Memory B cell (primary cell): Measurements from ENCODE around the gene RAPGEF5.
"Not testable (repeated sequence)": the region's sequence is repeated elsewhere in the genome, so short reads cannot be mapped to it uniquely, and the experiment has no call there.

Source experiments
- ATAC-seq: fragments of 150-1000 bp; cut with Tn5 transposase; 2 replicates; pipeline ENCODE4 v1.10.0; 2021; ENCODE audit warnings: low read depth, mild to moderate bottlenecking, moderate library complexity
- DNase-seq, 2 donors: peaks; one replicate each; pipeline ENCODE4 v3.0.0; 2022; ENCODE audit warnings: low spot score in 2 of 2
- H3K27ac Mint-ChIP-seq: one replicate; pipeline ENCODE4 v1.8.0; 2022; ENCODE audit warnings: mild to moderate bottlenecking, moderate library complexity, mixed read lengths
- H3K27me3 Mint-ChIP-seq: one replicate; pipeline ENCODE4 v1.8.0; 2022; ENCODE audit warnings: mixed read lengths
- H3K36me3 Mint-ChIP-seq: one replicate; pipeline ENCODE4 v1.8.0; 2022; ENCODE audit warnings: mild to moderate bottlenecking, mixed read lengths
- H3K4me1 Mint-ChIP-seq: one replicate; pipeline ENCODE4 v1.8.0; 2022; ENCODE audit warnings: mixed read lengths
- H3K4me3 Mint-ChIP-seq: one replicate; pipeline ENCODE4 v1.8.0; 2022; ENCODE audit warnings: mild to moderate bottlenecking, moderate library complexity, mixed read lengths
- H3K9me3 Mint-ChIP-seq: one replicate; pipeline ENCODE4 v1.8.0; 2022; ENCODE audit warnings: mixed read lengths

RAPGEF5 gene

DNA sequence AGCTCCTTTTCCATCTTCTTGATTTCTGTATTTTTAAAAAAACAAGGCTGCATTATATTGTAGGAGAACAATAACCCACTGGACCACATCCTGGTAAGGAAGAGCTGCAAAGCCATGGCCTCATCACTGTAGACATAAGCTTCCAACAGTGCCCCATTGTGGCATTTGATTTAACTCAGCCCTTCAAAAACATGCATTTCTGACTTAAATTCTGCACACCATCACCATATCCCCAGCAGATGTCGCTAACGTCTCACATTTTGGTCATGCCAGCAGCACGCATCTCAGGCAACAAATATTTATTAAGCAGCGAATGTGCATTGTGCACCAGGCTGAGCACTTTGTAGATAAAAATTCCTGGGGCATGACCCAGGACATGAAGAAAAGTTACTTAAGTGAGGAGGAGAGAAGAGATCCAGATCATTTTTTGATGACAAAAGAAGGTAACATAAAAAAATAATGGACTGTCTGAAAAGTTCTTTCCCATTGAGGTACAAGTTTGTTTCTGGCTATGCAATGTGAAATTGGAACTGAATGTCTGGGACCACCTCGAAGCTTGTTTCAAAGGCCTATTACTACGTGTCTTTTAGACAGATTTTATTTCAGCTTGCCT lies 246.6 kb downstream of the RAPGEF5 start:
- Mint-ChIP-seq H3K4me3 (no peak overlapping the region), H3K27me3 (peaks cover 6% of the 10 kb centered on the region), H3K9me3 (no peaks in the 10 kb centered on the region), H3K27ac (no peak overlapping the region), H3K36me3 (no peaks in the 10 kb centered on the region), H3K4me1 (no peaks in the 10 kb centered on the region)
- DNase-seq (peak; percentile 68 to 71), ATAC-seq (peak; percentile 84)

DNA sequence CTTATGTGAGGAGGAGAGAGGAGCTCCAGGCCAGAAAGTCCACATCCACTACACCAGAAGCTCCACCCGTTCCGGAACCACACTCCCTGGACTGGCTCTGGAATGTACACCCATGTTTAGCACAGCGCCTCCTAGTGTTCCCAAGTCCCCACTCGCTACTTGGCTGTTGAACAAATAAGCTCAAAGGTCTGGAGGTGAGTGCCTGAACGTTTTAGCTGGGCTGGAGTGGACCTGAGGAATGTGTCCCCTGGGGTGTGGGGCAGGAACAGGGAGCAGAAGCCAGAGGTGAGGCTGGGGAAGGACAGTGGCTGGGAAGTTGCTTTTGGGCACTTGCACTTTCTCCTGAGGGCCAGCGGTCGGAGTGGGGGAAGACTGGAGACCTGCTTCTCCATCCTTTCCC lies 247.2 kb downstream of the RAPGEF5 start:
- H3K27me3 Mint-ChIP-seq = peaks cover 6% of the 10 kb centered on the region
- DNase-seq (peak in 1 of 2 donors; percentile 22), ATAC-seq (no peak)
- no peak overlapping the region for H3K4me3 Mint-ChIP-seq
- H3K36me3 Mint-ChIP-seq = no peaks in the 10 kb centered on the region
- H3K27ac Mint-ChIP-seq = no peak overlapping the region
- H3K4me1 Mint-ChIP-seq = no peaks in the 10 kb centered on the region
- H3K9me3 Mint-ChIP-seq = no peaks in the 10 kb centered on the region

GRCh38 chr7:22108151-22108845 lies 248.7 kb downstream of the RAPGEF5 start:
- no peaks in the 10 kb centered on the region for H3K9me3 Mint-ChIP-seq
- no peak overlapping the region for H3K4me3 Mint-ChIP-seq
- DNase-seq (no peak), ATAC-seq (no peak)
- H3K27ac Mint-ChIP-seq = no peak overlapping the region
- peaks cover 3% of the 10 kb centered on the region for H3K4me1 Mint-ChIP-seq
- H3K27me3 Mint-ChIP-seq = peaks cover 6% of the 10 kb centered on the region
- H3K36me3 Mint-ChIP-seq = no peaks in the 10 kb centered on the region

DNA sequence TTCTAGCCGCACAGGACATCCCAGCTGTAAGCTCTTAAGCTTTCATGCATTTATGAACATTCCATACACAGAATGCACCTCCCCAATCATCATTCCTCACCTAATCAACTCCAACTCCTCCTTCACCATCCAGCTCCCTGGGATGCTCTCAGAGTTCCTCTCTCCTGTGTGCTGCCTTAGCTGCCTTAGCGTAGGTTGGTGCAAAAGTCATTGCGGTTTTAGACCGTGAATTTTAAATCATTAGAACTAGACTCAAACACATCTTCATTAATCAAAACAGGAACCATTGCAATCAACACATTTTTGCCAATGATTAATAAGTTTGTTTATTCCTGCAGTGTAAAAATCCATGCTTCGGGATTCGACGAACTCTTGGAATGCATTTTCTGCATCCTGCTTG lies 251.4 kb downstream of the RAPGEF5 start:
- Mint-ChIP-seq H3K4me1 (peaks cover 3% of the 10 kb centered on the region), H3K36me3 (no peaks in the 10 kb centered on the region), H3K27ac (no peak overlapping the region), H3K9me3 (no peaks in the 10 kb centered on the region), H3K4me3 (no peak overlapping the region), H3K27me3 (peaks cover 15% of the 10 kb centered on the region)
- ATAC-seq (no peak), DNase-seq (no peak)

- H3K4me3 Mint-ChIP-seq = no peak overlapping the region
- no peaks in the 10 kb centered on the region for H3K36me3 Mint-ChIP-seq
- DNase-seq = no peak
- H3K9me3 Mint-ChIP-seq = no peaks in the 10 kb centered on the region
- no peaks in the 10 kb centered on the region for H3K4me1 Mint-ChIP-seq
- H3K27me3 Mint-ChIP-seq = peaks cover 12% of the 10 kb centered on the region
- no peak overlapping the region for H3K27ac Mint-ChIP-seq
- ATAC-seq = peak; percentile 34
Measured at GRCh38 chr7:22094413-22095342, 262.3 kb downstream of the RAPGEF5 start.

DNA sequence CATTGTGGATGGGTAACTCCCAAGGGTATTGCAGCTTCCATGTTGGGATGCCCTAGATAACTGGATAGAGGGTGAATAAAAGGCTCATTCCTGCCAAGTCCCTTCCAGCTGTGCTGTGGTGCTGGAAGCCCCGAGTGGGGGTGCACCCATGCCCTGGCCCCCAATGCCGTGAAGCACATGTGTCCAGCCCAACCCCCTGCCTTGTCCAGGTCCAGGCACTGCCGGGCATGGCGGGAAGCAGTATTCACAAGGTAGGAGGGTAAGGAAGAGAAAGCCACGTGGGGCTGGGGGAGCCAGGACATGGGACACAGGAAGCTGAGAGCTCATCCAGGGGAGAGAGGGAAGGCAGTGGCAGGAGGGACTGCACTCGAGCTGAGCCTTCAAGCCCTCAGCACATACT lies 263.0 kb downstream of the RAPGEF5 start:
- DNase-seq (no peak), ATAC-seq (no peak)
- no peak overlapping the region for H3K27ac Mint-ChIP-seq
- H3K36me3 Mint-ChIP-seq = no peaks in the 10 kb centered on the region
- no peaks in the 10 kb centered on the region for H3K9me3 Mint-ChIP-seq
- no peaks in the 10 kb centered on the region for H3K4me1 Mint-ChIP-seq
- H3K4me3 Mint-ChIP-seq = no peak overlapping the region
- H3K27me3 Mint-ChIP-seq = peaks cover 12% of the 10 kb centered on the region

- H3K27me3 Mint-ChIP-seq = peaks cover 12% of the 10 kb centered on the region
- no peak overlapping the region for H3K4me3 Mint-ChIP-seq
- DNase-seq (no peak), ATAC-seq (no peak)
- no peaks in the 10 kb centered on the region for H3K4me1 Mint-ChIP-seq
- no peaks in the 10 kb centered on the region for H3K9me3 Mint-ChIP-seq
- no peak overlapping the region for H3K27ac Mint-ChIP-seq
- no peaks in the 10 kb centered on the region for H3K36me3 Mint-ChIP-seq
Measured at GRCh38 chr7:22093001-22093400, 264.0 kb downstream of the RAPGEF5 start.

- peaks cover 12% of the 10 kb centered on the region for H3K27me3 Mint-ChIP-seq
- not testable (repeated sequence) for H3K4me1 Mint-ChIP-seq, H3K4me3 Mint-ChIP-seq, H3K9me3 Mint-ChIP-seq, DNase-seq, ATAC-seq, H3K27ac Mint-ChIP-seq, H3K36me3 Mint-ChIP-seq
Measured at GRCh38 chr7:22090958-22091525, 265.9 kb downstream of the RAPGEF5 start.

DNA sequence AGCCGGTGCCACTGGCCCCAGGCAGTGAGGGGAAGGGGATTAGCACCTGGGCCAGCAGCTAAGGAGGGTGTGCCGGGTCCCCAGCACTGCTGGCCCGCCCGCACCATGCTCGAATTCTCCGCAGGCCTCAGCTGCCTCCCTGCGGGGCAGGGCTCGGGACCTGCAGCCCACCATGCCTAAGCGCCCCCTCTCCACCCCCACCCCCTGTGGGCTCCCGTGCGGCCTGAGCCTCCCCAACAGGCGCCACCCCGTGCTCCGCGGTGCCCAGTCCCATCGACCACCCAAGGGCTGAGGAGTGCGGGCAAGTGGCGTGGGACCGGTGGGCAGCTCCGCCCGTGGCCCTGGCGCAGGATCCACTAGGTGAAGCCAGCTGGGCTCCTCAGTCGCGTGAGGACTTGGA lies 266.4 kb downstream of the RAPGEF5 start:
- Mint-ChIP-seq H3K9me3 (no peaks in the 10 kb centered on the region), H3K27me3 (peaks cover 11% of the 10 kb centered on the region), H3K4me1 (no peaks in the 10 kb centered on the region), H3K27ac (no peak overlapping the region), H3K4me3 (no peak overlapping the region), H3K36me3 (no peaks in the 10 kb centered on the region)
- DNase-seq (no peak), ATAC-seq (no peak)

- Mint-ChIP-seq H3K27ac (no peak overlapping the region), H3K36me3 (no peaks in the 10 kb centered on the region), H3K27me3 (peaks cover 8% of the 10 kb centered on the region), H3K4me1 (no peaks in the 10 kb centered on the region), H3K9me3 (no peaks in the 10 kb centered on the region), H3K4me3 (no peak overlapping the region)
- no peak for ATAC-seq
- no peak for DNase-seq
Measured at GRCh38 chr7:22090107-22090506, 266.8 kb downstream of the RAPGEF5 start.

DNA sequence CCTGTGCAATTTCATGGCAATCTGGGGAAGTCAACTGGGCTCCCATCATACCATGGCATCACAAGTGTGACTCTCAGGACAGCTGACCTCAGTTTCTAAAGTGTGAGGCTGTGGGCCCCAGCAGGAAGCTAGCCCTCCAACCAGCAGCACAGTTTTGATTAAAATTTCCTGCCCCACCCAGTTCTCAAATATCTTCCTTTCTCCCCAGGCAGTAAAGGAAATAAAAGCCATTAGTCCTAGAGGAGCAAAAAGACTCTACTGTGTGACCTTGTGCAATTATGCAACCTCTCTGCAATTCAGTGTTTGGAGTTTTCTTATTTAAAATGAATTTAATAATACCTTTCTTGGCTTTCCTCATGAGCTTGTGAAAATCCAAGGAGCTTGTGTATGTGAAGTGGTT lies 268.1 kb downstream of the RAPGEF5 start:
- ATAC-seq (no peak), DNase-seq (no peak)
- Mint-ChIP-seq H3K27ac (no peak overlapping the region), H3K36me3 (no peaks in the 10 kb centered on the region), H3K9me3 (no peaks in the 10 kb centered on the region), H3K27me3 (peaks cover 6% of the 10 kb centered on the region), H3K4me3 (no peak overlapping the region), H3K4me1 (no peaks in the 10 kb centered on the region)

- H3K4me3 Mint-ChIP-seq = no peak overlapping the region
- peaks cover 4% of the 10 kb centered on the region for H3K27me3 Mint-ChIP-seq
- H3K27ac Mint-ChIP-seq = no peak overlapping the region
- no peaks in the 10 kb centered on the region for H3K36me3 Mint-ChIP-seq
- no peaks in the 10 kb centered on the region for H3K9me3 Mint-ChIP-seq
- peaks cover 3% of the 10 kb centered on the region for H3K4me1 Mint-ChIP-seq
- DNase-seq (no peak), ATAC-seq (no peak)
Measured at GRCh38 chr7:22087861-22088260, 269.1 kb downstream of the RAPGEF5 start.

DNA sequence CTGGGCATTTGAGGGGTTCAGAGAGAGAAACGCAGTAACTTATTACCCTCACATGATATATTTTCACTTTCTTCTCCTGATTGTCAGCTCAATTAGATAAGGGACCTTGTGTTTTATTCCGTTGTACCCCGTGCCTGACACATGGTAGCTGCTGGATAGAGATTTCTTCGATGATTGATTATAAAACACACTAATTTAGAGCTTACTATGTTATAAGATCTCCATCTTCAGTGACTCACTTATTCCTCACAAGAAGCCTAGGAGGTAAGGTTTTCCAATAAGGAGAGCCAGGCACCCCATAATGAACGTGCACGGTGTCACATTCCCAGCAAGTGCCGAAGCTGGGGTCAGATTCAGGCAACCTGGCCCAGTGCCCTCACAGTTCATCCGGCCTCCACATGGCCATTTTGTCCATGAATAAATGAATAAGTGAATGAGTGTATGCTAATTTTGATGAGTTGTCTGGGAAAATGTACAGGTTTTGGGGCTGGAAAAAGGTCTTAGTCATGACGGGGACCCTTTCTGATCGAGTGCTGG lies 273.2 kb downstream of the RAPGEF5 start:
- ATAC-seq (no peak), DNase-seq (no peak)
- H3K4me3 Mint-ChIP-seq = peak overlapping the region; percentile 88
- peaks cover 6% of the 10 kb centered on the region for H3K27me3 Mint-ChIP-seq
- H3K4me1 Mint-ChIP-seq = peaks cover 3% of the 10 kb centered on the region
- H3K36me3 Mint-ChIP-seq = no peaks in the 10 kb centered on the region
- no peaks in the 10 kb centered on the region for H3K9me3 Mint-ChIP-seq
- peak overlapping the region; percentile 76 for H3K27ac Mint-ChIP-seq
